ENCODE measurements around the gene ZNF281.

GRCh38 chr1:200392625-200393185 lies 17.1 kb downstream of the ZNF281 start:
- TF ChIP-seq CTCF (conservative IDR thresholded peaks at IDR 0.05) = no peak
- TF ChIP-seq EZH2 (IDR thresholded peaks at IDR 0.05; ENCODE audit: low read depth) = no peak

All from PC-9 (cell line).